Activated CD4-positive, alpha-beta T cell treated with anti-CD3 and anti-CD28 coated beads for 4 hours (primary cell): Measurements from ENCODE around the gene DDX1.
"Not testable (repeated sequence)": the region's sequence is repeated elsewhere in the genome, so short reads cannot be mapped to it uniquely, and the experiment has no call there.

Experiments
- DNase-seq, 2 donors: peaks; one replicate each; pipeline ENCODE4 v3.0.0-alpha.2; 2020

Gene DDX1

DNA sequence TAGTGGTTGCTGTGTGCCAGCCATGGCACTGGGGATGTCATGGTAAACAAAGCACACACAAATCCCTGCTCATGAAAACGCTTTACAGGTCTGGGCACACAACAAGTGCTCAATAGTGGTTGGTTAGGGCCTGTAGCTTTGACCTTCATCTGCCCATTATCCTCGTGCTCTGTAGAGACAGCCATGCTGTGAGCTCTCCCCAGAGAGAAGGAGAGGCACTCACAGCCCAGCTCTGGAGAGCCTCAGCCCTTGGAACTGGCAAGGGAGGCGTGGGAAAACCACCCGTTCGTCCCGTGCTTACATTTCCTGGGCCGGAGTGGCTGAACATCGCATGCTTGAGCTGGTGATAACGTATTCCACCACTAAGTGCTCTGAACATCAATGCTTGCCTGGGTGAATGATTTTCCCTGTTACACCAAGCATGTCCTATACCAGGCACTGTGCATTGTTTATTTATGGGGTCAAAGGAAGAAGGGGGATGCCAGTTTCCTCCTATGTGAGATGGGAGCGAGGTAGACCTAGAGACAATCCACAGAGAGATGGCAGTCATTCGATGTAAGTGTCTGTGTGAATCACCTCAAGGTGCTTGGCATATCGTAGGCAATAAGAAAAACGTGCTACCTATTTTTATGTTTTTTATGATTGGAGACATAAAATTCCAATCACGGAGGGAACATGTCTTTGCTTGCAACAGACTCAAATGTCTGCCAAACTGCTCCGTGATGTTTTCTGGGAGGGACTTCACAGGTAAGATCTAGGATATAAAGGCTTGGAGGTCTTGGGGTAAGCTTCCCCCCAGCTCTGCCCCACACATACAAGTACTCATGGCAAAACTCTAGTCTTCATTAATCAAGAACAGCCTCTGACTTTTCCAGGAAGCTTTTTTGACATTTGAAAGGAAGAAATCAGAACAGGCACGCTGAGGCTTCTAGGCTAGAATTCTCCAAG, 75.5 kb downstream of the DDX1 start:
- DNase-seq = no peak

DNA sequence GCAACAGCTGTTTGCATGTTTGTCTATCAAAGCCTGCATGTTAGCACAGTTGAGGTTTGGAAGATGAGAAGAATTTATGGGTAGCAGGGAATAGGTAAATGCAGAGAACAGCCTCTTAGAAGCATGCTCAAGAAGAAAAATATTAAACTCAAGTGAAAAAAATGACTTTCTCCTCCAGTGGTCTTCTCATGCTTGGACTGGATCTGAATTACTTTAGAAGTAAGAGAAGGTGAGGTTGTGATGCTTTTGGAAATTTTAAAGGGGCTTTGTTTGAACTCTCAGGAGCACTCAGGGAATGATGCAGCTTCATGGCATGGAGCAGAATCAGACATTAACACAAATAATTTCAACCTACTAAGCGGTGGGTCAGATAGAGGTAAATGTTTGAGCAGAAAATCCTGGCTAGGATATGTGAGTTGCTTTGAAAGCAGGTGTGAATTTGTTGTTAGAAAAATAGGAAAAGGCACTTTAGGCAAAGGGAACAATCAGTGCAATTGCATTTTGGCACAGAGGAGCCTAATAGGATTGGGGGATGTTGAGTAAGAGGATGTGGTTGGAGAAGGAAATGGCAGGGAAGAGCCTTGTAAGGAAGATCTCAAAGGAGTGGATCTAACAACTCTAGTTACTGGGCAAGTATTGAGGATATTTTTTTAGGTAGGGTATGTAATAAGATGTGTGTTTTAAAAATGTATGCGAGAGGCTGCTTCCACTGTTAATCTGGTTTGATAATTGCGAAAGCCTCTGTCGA, 76.3 kb downstream of the DDX1 start:
- DNase-seq = no peak

DNA sequence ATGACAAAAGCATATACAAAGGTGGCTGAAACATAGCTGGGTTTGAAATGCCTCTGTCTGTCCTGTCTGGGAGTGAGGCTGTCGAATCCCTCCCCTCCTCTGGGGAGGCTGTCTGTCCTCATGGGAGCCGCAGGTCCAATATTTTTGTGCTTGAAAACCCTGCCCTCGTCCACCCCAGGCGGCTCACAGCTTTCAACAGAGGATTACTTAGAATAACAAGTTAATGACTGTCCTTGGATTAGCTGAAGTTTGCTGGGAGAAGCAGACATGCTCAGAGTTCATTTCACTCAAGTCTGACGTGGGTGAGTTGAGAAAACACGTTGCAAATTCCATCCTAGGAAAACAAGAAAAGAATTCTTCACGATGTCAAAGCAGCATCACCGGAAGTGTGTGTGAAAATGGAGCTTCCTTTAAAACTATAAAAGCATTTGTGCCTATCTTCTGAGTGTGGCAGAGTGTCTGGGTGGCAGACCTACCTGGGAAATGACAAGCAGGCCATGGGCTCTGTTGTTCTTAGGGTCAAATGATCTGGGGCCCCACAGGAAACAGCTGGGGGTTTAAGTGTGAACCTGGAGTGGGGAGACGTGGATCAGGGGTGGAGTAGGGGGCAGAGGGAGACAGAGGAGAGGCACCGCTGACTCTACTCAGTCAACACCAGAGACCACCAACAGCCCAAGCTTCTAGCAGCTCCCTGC, 77.1 kb downstream of the DDX1 start:
- DNase-seq = no peak

DNA sequence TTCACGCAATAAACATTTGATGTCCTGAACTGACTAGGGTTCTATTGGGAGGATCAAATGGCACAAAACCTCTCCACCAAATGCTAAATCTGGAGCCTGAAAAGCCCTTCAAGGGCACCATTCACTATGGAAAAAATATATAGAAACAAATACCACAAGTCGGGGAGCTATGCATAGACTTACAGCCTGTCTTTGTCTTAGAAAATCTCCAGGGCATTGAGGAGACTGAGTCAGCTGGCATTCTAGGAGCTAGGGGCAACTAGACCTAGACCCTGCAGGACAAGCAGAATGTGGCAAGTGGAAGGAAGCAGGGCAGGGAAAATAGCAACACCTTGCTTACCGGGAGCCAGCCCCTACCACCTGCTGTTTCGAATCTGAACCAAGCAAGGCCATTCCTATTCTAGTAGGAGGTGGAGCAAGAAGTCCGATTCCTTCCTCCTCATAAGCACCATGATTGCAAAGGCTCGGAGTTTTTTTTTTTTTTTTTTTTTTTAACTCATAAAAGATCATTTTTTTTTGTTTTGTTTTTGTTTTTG, 77.8 kb downstream of the DDX1 start:
- no peak for DNase-seq

DNA sequence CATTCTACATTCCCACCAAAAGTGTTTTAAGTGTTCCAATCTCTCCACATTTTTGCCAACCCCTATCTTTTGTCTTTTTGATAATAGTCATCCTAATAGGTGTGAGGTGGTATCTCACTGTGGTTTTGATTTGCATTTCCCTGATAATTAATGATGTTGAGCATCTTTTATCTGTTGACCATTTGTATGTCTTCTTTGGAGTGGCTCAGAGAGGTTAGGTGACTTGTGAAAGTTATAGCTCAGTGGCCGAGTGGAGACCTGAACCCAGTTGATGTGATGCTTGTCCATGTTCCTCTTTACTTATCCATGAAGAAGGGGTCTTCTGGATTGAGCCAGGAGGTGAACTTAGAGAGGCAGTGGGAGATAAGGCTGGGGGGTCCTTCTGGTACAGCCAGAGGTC, 78.8 kb downstream of the DDX1 start:
- DNase-seq = no peak

DNA sequence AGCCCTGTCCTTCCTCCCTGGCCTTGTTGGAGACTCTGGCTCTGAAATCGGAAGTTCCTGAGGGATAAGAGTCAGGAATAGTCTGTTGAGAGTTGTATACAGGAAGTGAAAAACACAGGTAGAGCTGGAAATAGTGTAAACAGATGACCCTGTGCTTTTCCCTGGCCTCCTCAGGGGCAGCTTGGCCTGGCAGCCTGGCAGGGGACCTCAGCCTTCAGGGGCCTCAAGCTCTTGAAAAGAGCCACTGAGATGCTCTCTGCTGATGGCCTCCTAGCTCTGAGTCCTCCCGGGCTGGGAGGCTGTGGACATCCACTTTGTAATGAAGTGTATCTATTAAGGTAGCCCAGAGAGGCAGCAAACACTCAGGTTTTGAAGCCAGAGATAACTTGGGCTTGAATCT, 79.3 kb downstream of the DDX1 start:
- no peak for DNase-seq

DNA sequence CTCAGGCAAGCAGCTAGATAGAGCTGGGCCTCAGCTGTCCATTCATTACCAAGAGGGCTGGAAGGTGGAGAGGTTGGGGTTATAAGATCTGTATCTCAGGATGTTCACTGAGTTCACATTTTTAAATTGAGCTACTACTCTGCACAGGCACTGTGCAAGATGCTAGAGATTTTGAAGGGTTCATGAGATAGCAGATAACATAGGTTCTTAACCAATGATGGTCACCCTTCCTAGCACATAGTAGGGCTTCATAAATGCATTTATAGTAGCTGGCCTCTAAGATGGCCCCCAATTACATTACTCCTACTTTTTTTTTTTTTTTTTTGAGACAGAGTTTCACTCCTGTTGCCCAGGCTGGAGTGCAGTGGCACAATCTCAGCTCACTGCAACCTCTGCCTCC, 79.7 kb downstream of the DDX1 start:
- DNase-seq = no peak

DNA sequence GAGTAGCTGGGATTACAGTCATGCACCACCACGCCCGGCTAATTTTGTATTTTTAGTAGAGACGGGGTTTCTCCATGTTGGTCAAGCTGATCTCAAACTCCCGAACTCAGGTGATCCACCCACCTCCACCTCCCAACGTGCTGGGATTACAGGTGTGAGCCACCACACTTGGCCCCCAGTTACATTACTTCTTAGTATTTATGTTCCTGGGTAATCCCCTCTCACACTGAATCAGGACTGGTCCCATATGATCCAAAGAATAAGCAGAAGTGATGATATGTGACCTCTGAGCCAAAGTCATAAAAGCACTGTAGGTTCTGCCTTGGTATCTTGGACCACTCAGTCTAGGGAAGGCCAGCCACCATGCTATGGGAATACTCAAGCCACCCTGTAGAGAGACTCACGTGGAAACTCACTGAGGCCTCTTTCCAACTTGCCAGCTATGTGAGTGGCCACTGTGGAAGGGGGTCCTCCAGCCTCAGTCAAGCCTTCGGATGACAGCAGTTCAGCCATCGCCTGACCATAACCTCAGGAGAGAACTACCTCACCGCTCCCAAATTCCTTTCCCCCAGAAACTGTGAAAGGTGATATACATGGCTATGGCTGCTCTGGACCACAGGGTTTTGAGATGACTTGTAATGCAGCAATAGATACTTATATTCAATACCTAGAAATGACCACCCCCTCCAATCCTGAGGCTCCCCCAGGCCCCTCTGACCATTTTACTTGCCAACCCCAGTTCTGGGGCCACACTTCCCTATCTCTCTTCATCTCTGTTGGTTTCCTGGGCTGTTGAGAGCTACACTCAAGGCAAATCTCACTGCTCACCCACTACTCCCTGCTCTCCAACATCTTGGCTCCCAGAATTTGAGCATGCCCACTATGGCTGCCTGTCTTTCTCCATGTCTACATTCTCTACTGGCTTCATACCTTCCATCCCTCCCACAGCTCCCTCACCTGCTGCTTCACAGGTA, 80.5 kb downstream of the DDX1 start:
- DNase-seq = no peak

DNA sequence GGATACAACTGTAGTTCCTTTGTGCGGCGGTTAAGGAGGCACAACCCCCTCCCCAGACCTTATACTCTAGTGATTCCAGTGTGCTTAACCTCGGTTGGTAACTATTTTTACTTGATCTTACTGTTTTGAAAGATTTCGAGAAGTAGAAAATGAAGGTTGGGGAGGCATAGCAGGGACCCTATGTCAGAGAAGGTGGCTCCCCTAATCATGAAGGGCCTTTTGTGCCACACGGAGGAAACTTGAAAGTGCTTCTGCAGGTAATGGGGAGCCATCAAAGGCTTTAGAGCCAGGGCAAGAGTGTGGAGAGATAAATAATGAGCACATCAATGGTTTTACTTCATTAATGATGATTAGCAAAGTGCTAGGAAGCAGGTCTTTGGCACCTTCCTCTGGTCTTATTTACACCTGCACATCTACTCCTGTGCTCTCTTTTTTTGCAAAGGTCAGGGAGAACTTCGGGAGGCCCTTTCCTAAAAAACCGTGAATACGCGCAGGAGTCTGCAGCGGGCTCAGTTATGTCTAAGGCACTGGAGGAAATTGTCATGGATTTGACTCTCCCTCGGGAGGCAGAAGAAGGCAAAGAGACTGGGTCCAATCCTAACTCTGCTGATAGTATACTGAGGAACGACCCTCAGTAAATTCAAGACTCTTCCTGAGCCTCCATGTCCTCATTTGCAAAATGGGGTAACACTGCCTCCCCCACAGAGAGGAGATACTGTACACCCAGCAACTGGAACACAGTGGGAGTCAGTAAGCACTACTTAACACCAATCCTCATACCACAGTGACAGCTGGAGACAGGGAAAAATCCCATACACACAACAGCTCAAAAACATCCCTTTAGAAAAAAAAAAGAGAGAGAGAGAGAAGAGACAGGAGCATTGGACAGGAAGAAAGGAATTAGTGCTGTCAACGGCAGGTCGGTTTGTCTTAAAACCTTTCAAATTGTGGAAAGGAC, 81.6 kb downstream of the DDX1 start:
- DNase-seq = no peak

DNA sequence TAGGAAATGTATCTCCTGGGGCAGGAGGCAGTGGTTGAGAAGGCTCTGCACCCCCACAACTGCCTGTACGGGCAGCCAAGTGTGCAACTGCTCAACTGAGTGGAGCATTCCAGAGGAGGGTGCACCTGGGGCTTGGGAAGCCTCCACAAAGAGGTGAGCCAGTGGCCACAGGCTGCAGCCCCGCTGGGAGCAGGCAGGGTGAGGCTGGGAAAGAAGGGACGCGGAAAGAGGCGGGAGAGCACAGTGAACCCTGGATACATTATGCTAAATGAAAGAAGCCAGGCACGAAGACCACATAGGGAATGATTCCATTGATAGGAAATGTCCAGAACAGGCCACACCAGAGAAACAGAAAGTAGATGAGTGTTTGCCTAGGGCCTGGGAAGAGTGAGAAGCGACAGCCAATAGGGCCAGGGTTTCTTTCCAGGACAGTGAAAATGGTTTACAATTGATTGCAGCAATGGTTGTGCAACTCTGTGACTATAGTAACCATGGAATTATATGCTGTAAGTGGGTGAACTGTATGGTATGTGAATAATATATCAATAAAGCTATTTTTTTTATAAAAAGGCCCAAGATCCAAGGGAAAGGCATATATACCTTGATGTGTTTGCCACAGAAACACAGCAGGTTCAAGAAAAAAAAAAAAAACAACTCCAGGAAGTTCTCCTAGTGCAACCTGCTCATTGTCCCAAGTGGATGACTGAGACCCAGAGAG, 82.4 kb downstream of the DDX1 start:
- no peak for DNase-seq

DNA sequence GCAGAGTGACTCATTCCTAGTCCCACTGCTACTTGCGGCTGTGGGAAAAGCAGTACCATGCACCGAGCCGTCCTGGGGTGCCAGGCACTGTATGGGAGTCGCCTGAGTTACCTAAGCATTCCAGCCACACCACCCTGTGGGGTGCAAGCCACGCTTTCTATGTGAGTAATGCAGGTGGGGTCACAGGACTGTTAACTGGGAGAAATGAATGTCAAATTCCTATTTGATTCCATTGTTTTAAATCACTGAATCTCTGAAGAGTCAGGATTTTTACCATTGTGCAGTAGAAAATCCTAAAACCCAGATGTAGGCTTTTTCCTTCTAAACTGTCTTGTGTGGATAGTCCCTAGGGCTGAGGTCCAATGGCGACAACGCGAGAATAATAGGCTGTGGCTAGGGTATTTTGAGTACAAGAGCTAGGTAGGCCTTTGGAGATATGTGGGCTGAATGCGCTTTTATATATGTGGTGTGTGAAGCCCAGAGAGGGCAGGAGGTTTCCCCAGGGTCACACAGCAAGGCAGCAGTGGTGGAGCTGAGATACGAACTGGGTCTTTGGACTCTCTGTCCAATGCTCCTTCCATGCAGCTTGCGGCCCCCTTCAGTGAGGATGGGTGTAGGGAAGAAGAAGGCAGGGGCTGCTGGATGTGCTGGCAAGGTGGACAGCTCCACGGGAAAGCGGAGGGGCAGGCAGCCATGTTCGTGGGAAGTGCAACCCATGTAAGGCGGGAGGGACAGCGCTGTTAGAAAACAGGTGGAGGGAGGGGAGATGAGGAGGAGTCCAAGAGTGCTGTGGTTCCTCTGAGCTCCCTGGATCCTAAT, 83.2 kb downstream of the DDX1 start:
- DNase-seq = no peak

DNA sequence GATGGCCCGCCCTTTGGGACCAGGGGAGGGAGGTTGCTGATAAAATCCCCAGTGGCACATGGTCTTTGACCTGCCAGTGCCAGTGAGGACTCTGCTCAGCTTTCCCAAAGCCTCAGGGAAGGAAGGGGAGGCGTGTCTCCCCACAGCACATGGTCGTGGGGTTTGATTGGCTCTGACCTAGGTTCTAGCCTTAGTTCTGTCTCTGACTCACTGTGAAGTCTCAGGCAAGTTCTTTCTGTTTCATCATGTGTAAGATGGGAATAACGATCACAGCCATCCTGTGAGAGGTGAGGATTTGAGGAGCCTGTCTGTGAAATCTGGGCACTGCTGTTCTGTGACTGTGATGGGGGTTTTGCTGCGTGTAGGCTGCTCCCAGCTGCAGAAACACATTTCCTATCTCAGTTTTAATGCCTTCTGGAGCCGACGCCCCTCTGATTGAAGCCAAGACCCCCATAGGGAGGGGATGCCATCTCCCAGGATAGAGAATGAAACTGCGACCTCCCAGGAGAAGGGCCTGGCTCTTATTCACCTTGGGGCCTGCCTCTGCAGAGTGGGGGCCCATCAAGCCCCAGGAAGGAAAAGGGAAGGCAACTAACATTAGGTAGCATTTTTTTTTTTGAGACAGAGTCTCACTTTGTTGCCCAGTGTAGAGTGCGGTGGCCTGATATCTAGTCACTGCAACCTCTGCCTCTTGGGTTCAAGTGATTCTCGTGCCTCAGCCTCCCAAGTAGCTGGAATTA, 84.0 kb downstream of the DDX1 start:
- no peak for DNase-seq

DNA sequence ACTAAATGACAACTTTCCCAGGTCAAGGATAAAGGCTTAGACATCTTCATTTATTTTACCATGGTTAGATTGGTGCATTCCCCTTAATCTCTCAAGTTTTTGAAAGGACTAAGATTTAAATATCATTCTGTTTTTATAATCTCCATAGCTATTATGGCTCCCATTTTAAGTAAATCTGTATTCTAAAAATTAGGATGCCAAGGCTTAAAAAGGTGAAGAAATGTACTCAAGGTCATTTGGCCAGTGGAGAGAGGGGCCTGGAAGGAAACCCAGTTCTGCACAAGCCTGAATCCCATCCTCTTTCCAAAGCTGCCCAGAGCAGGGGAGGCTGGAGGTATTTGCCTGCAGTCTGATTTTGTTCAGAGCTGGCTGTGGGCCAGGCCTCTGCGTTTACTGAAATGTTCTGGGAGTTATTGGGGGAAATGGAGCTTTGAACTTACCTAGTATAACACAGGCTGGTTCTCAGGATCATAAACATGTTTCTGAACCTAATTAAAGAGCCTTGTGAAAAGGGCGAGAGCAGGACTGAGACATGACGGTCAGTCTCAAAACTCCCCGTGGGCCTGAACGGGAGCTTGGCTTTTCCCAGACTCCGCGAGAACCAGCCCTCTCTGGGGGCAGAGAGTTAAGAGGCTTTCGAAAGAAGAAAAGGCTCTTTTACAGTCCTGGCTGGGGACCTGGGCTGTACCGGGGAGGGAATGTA, 85.6 kb downstream of the DDX1 start:
- DNase-seq = no peak

DNA sequence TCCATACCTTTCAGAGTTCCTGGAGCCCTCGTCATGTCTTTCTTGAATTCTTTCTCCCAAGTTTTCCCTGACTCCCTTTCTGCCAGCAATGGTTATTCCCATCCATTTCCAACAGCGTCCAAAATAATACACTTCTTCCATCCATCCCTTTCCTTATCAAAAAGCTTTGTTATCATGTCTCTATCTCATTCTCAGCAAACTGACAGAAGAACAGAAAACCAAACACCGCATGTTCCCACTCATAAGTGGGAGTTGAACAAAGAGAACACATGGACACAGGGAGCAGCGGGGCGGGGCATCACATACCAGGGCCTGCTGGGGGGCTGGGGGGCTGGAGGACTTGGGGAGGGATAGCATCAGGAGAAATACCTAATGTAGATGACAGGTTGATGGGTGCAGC, 86.7 kb downstream of the DDX1 start:
- no peak for DNase-seq

DNA sequence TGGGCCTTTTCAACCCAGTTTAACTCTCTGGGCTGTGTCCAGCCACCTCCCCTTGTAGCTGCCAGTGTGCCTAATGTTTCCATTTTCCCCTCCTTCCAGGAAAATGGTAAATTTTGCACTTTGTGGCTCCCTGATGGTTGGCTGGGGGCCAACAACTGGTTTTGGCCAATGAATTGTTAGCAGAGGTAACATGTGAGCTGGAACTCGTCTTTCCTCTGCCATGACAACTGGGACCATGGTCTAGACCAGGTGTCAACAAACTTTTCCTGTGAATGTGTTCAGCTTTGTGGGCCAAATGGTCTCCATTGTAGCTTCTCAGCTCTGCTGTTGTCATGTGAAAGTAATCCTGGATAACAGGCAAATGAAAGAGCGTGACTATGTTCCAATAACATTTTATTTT, 87.2 kb downstream of the DDX1 start:
- DNase-seq = no peak

DNA sequence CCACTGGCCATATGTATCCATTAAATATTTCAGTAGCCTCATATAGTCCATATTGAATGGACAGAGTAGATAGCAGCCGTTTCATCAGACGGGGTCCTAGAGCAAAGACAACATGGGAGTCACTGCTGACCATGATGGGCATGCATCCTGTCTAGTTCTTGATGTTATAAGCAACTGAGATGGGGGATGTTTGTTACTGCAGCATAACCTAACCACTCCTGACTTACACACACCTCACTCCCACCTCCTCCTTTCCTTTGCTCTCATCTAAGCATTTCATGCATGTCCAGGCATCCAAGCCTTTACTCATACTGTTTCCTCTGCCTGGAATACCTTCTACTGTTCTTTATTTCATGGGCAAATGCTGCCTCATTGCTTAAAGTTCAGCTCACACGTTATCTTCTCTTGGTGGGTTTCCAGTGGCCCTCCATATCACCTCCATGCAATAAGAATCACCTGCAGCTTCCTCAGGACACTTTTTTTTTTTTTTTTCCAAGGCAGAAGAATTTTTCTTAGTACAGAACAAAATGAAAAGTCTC, 87.8 kb downstream of the DDX1 start:
- no peak for DNase-seq

DNA sequence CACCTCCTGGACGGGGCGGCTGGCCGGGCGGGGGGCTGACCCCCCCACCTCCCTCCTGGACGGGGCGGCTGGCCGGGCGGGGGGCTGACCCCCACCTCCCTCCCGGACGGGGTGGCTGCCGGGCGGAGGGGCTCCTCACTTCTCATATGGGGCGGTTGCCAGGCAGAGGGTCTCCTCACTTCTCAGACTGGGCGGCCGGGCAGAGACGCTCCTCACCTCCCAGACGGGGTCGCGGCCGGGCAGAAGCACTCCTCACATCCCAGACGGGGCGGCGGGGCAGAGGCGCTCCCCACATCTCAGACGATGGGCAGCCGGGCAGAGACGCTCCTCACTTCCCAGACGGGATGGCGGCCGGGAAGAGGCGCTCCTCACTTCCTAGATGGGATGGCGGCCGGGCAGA, 88.5 kb downstream of the DDX1 start:
- DNase-seq = not testable (repeated sequence)
